AG04449 (cell line): Measurements from ENCODE around the gene LAMA5.

ENCODE experiments used
- CTCF ChIA-PET: fragments of 350-600 bp; formaldehyde crosslinking; extraction: SDS; loops from one replicate; lab custom pipeline; 2021; ENCODE audit warnings: antibody characterized with exemption; lab: Yijun Ruan, JAX
- POLR2A ChIA-PET: fragments of 400-600, 350-600 bp; formaldehyde crosslinking; extraction: SDS; loops from one replicate; lab custom pipeline; 2020; ENCODE audit warnings: antibody characterized with exemption, inconsistent platforms; lab: Yijun Ruan, JAX
- DNase-seq: peaks from one replicate; pipeline ENCODE4 v3.0.0-alpha.2; 2010; ENCODE audit warnings: low read depth, low spot score
- H3K4me3 ChIP-seq: 2 replicates; pipeline ENCODE4 v1.5.1; 2011; ENCODE audit warnings: low read depth, mild to moderate bottlenecking, control low read depth, low read length
- TF ChIP-seq, protein P1 (sequence below): IDR thresholded peaks from one replicate; pipeline ENCODE4 v1.5.1; 2011; ENCODE audit warnings: mild to moderate bottlenecking, moderate library complexity, low read length, control low read depth, inconsistent platforms; ENCODE audit not compliant: insufficient read depth; ENCODE audit errors: missing control alignments

The LAMA5 gene

DNA sequence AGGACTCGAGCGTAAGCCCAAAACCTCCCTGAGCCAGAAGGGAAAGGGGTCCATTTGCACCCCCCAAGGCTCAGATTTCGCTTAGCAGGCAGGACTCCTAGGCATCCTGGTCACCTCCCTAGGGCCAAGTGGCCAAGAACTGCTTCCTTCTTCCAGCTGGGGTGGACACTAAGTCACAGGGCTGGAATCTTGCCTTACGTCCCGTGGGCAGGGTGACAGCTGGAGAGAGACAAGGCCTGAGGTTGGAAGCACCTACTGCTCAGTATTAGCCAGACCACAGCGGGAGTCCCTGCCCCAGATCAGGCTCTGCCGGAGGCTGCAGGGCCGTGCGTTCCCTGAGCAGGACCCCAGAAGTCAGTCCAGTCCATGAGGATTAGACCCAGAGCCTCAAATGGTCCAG is 19.7 kb downstream of the LAMA5 start:
- ChIA-PET CTCF (no interaction called here), POLR2A (no interaction called here)
- no peak overlapping the region for H3K4me3 ChIP-seq
- TF ChIP-seq, protein P1, sequence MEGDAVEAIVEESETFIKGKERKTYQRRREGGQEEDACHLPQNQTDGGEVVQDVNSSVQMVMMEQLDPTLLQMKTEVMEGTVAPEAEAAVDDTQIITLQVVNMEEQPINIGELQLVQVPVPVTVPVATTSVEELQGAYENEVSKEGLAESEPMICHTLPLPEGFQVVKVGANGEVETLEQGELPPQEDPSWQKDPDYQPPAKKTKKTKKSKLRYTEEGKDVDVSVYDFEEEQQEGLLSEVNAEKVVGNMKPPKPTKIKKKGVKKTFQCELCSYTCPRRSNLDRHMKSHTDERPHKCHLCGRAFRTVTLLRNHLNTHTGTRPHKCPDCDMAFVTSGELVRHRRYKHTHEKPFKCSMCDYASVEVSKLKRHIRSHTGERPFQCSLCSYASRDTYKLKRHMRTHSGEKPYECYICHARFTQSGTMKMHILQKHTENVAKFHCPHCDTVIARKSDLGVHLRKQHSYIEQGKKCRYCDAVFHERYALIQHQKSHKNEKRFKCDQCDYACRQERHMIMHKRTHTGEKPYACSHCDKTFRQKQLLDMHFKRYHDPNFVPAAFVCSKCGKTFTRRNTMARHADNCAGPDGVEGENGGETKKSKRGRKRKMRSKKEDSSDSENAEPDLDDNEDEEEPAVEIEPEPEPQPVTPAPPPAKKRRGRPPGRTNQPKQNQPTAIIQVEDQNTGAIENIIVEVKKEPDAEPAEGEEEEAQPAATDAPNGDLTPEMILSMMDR = no peak
- DNase-seq = no peak

DNA sequence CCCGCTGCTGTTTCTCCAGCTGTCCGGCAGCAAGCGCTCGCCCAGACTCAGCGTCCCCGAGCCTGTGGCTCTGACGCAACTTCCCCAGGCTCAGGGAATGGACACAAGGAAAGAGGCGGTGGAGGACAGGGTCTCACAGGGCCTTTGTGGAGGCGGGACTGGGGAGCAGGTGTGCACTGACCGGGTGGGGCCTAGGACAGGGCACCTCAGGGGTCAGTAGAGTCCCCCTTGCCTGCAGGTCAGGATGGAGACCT is 20.0 kb downstream of the LAMA5 start:
- TF ChIP-seq, protein P1 = no peak
- no peak overlapping the region for H3K4me3 ChIP-seq
- POLR2A ChIA-PET = no interaction called here
- CTCF ChIA-PET = no interaction called here
- DNase-seq = no peak

DNA sequence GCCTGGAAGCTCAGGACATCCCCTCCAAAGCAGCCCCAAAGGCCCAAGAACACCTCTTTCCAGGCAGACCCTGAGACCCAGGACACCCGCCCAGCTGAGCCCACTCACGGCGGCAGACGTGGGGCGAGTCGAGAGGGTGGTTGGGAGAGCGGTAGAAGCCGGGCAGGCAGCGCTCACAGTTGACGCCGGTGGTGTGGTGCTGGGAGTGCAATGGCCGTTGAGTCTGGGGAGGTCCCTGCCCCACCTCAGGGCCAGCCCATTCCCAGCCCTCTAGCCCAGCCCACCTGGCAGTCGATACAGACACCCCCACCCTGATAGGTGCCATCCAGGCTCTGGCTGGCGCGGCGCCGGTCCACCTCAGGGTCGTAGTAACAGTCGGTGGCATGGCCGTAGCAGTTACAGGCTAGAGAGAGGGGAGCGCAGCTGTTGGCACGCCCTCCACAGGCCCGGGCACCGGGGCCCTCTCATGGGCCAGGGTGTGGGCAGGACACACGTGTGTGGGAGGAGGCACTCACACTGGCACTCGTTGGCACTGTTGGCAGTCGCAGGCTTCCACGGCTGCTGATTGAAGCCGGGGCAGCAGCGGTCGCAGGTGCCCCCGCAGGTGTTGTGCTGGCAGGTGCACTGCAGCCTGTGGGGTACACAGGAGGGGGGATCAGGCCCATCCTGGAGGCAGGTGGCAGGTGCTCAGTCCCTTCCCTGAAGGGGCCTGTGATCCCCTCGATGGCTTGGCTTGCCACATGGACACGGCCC is 20.5 kb downstream of the LAMA5 start:
- DNase-seq = no peak
- H3K4me3 ChIP-seq = no peak overlapping the region
- ChIA-PET POLR2A (no interaction called here), CTCF (no interaction called here)
- TF ChIP-seq, protein P1 = no peak

DNA sequence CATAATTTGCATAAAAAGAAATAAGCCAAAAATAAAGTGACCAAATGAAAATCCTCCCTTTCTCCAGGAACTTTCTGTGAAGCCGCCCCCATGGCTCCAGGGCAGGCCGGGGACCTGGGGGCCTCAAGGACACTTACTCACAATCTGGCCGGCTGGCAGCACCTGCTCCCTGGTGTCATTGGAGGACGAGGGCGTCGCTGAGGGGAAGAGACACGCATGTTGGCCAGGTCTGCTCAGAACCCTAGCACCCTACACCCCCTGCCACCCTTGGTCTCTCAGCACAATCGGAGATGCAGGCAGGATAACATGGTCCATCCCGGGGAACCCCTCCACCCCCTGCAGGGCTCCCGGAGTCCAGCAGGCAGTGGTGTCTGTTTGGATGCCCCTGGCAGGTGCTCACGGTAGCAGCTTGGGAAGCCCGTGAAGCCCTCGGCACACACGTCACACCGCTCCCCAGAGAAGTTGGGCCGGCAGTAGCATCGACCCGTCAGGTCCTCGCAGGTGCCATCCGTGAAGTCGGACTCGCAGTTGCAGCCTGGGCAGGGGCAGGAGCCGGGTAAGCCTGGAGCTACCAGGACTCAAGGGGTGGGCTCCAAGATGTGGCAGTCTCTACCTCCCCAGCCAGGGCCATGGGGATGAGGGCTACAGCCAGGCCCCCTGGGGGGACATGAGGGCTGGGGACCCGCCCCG is 21.3 kb downstream of the LAMA5 start:
- CTCF ChIA-PET = no interaction called here
- H3K4me3 ChIP-seq = no peak overlapping the region
- POLR2A ChIA-PET = no interaction called here
- TF ChIP-seq, protein P1 = no peak
- DNase-seq = no peak

DNA sequence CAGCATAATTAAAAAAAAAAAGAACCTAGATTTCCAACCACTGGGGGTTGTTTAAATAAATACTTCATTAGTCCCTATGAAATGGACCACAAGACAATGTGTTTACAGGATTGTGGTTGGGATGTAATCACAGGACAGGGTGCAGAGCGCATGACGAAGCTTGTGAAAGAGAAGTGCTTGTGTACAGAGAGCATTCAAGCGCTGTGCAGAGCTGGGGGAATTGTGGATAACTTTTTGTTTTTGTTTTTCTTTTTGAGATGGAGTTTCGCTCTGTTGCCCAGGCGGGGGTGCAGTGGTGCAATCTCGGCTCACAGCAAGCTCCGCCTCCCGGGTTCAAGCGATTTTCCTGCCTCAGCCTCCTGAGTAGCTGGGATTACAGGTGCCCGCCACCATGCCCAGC is 22.3 kb downstream of the LAMA5 start:
- TF ChIP-seq, protein P1 = no peak
- ChIA-PET POLR2A (interaction anchor here (0.7 kb wide), 1 partner anchor 42 kb away, joined by 3 read pairs; the partner anchor contains the start of gene RPS21), CTCF (no interaction called here)
- no peak overlapping the region for H3K4me3 ChIP-seq
- no peak for DNase-seq

DNA sequence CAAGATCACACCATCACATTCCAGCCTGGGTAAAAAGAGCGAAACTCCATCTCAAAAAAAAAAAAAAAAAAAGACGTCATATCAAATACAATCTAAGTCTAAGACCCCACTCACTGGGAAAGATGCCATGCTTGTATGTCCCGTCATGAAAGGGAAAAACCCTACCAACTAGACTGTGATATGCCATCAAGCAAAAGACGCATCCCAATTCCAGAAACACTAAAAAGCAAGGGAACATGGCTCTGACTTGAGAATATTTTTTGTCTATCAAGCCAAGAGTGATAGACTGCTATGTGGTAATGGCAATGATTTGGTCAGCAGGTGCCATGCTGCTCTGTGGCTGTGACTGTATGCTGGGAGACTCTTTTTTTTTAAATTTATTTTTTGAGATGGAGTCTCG is 23.0 kb downstream of the LAMA5 start:
- no peak overlapping the region for H3K4me3 ChIP-seq
- TF ChIP-seq, protein P1 = no peak
- ChIA-PET POLR2A (interaction anchor here (0.7 kb wide), 1 partner anchor 39 kb away, joined by 3 read pairs; no protein-coding TSS in a partner anchor), CTCF (no interaction called here)
- DNase-seq = no peak
